ENCODE measurements around the gene SBF2.
"Not testable (repeated sequence)": the region's sequence is repeated elsewhere in the genome, so short reads cannot be mapped to it uniquely, and the experiment has no call there.

Gene SBF2

DNA sequence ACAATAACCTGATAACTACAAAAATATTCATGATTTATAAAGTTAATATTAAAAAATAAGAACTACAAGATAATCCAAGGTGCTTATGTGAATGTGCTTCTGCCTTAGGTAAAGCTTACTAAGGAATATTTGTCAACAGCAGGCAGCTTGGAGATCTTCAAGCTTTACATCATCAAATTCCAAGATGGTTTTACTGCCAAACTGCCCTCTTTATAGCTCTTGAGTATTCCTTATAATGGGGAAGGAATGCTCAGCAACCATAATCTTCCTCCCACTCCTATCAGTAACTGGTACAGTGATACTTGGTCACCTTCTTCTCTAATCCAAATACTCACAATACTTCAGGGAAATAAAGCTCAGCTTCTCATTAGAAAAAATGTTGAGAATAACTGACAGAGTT lies 30.1 kb downstream of the SBF2 start:
- DNase-seq: no peak

GRCh38 chr11:10261821-10262220 lies 32.2 kb downstream of the SBF2 start:
- DNase-seq: no peak

DNA sequence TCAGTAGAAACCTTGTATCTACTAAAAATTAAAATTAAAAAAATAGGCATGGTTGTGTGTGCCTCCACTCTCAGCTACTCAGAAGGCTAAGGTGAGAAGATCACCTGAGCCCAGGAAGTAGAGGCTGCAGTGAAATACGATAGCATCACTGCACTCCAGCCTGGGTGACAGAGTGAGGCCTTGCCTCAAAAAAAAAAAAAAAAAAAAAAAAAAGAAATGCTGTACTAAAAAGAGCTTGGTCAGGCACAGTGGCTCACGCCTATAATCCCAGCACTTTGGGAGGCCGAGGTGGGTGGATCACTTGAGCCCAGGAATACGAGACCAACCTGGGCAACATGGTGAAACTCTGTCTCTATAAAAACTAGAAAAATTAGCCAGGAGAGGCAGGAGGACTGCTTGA lies 36.5 kb downstream of the SBF2 start:
- DNase-seq: no peak

- no peak for DNase-seq
These were observed 38.5 kb downstream of the SBF2 start for GRCh38 chr11:10255388-10256125.

- not testable (repeated sequence) for DNase-seq
These were observed 44.4 kb downstream of the SBF2 start for GRCh38 chr11:10249448-10250131.

- DNase-seq: no peak
These were observed 47.0 kb downstream of the SBF2 start for GRCh38 chr11:10247011-10247410.

DNA sequence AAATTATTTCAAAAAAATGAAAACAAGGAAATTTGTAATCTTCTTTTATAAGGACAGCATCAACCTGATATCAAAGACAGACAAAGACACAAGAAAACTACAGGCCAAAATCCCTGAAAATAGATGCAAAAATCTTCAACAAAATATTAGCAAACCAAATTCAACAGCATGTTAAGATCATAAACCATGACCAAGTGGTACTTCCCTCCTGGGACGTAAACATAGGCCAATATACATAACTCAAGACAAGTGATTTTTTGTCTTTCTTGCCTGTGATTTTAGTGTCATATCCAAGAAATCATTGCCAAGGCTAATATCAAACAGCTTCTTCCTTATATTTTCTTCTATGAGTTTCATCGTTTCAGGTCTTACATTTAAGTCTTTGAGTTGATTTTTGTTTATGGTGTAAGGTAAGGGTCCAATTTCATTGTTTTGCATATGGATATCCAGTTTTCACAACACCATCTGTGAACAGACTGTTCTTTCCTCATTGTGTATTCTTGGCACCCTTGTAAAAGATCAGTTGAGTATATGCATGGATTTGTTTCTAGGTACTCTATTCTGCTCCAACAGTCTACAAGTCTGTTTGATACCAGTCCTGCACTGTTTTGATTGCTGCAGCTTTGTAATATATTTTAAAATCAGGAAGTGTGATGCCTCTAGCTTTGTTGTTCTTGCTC lies 50.0 kb downstream of the SBF2 start:
- DNase-seq: no peak

- DNase-seq: no peak
These were observed 57.2 kb downstream of the SBF2 start for GRCh38 chr11:10236840-10237239.

DNA sequence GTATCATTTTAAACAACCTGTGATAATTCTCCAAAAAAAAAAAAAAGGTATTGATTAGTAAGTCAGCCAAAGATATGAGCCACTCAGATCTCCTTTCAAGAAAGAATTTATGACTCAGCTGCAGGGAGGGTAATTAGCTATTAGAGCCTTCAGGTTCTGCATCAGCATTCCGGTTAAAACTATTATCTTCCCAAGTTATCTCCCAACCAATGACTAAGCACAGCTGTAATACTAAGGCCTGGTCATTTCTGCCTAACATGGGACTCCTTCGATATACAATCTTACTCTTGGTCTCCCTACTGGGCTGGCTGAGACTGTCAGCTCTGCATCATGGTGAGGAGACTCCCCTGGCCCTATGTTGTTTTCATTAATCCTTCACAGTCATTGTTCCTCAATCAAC lies 60.4 kb downstream of the SBF2 start:
- no peak for DNase-seq

DNA sequence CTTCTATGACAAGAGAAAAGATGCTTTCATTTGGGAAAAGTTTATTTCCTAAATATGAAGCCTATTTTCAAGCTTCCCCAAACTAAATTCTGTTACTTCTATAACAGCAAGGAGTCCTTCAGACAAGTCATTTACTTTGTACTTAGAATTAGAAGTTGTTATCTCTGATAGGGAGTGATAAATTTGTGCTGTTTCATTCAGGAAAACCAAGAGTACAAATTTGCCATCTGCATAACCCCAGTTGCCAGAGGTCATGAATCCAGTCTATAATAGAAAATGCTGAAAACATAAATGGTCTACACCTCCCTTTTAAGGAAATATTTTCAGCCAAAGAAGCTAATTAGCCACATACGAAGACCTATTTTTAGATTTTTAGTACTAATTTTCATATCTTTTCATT lies 61.3 kb downstream of the SBF2 start:
- DNase-seq: no peak

- not testable (repeated sequence) for DNase-seq
These were observed 62.2 kb downstream of the SBF2 start for GRCh38 chr11:10231803-10232202.

- DNase-seq: no peak
These were observed 68.5 kb downstream of the SBF2 start for GRCh38 chr11:10225553-10225952.

DNA sequence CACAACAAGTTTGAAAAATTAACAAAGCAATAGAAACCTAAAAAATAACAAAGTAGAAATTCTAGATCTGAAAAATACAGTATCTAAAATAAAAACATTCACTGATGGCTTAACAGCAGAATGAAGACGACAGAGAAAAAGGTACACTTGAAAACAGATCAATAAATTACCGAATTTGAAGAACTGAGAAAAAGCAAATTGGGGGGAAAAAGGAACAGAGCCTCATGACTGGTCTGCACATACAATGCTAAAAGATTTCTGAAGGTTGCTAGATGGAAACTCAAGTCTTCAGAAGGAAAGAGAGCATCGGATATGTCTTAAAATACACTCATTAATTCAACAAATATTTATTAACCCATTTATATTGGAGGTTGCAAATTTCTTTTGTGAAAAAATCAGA lies 71.6 kb downstream of the SBF2 start:
- no peak for DNase-seq

DNA sequence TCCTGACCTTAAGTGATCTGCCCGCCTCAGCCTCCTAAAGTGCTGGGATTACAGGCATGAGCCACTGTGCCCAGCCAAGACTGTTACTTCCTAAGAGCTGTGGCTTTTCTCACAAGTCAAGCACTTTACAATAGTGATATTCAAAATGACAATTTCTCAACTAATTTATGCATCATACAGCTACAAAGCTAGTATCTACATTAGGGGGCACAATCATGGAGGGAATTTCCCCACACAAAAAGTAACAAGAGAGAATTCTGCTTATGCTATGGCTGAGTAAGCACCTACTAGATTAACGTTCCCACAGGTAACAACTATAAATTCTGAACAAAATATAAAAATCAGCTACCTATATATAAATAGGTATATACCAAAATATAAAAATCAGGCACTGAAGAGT lies 72.7 kb downstream of the SBF2 start:
- DNase-seq: no peak

GRCh38 chr11:10211470-10211869 lies 82.5 kb downstream of the SBF2 start:
- DNase-seq: no peak

- no peak for DNase-seq
These were observed 84.7 kb downstream of the SBF2 start for GRCh38 chr11:10209326-10209725.

DNA sequence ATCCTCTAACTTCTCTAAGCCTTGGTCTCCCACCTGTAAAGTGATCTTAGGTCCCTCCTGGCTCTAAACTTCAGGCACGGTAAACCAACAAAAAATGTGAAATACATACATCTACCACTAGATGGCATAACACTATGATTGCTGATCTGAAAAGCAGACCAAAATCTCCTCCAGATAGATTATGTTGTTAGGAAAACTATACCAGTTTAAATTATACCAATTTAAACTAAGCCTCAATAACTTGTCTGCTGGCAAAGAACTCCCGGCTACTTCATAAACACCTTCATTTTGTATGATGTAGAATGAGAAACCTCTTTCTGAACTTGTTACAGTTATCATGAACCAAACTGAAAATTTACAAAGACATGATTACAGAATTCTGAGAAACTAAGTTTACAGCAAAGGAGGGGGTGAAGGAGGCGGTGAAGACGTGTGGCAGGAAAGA lies 85.9 kb downstream of the SBF2 start:
- DNase-seq: peak in 2 of 5 experiments; percentile 30 to 45

DNA sequence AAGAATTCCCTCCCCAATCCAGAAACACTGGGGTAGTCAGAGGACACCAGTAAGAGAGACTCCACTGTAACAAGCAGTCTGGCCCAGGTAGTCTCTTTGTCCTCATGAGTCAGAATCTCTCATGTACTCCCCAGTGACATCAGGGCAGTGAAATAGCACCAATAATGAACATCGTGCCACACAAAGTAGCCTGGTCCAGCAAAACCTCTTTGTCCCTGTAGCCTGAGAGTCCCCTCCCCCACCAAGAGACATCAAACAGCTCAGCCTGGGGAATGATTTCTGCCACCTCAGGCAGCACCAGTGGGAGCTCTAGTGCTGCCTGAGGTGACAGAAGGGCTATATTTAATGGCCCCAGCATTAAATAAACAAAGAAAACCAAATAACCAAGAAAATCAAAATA lies 88.1 kb downstream of the SBF2 start:
- DNase-seq: no peak

- no peak for DNase-seq
These were observed 90.0 kb downstream of the SBF2 start for GRCh38 chr11:10204021-10204420.

GRCh38 chr11:10201343-10201742 lies 92.7 kb downstream of the SBF2 start:
- DNase-seq: no peak

GRCh38 chr11:10197091-10197490 lies 96.9 kb downstream of the SBF2 start:
- DNase-seq: no peak

DNA sequence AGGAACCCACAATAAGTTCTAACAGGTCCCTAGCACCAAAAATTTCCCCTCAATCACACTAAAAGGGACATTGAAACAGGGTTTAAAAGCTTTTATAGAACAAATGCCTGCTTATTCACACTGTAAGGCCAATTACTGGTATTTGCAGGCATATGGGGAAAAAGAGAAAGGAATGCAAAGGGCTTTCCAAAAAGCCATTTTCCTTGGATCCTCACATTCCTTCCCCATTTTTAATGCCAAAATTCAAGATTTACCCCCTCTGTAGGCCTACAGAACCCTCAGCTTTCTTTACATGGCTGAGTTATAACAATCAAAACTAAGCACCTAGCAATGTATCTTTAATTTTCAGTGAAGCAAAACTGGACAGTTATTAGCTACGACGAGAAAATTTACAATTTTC lies 102.0 kb downstream of the SBF2 start:
- DNase-seq: no peak

DNA sequence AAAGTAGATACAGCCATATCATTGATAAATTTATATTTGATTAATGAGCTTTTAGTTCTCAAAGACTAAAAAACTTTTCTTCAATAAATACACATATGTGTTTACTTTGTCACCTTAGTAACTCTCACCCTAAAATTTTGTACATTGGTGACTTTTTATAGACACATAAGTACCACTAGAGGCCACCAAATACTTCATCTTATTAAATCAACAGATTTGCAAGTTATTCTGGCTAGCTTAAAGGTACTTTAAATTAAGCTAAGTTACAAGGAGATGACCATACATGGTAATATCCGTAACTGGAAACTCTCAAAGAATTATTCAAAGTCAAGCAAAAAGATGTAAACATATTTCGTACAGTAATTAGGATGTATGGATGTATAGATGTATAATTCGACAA lies 112.2 kb downstream of the SBF2 start:
- DNase-seq: peak in 1 of 5 experiments; percentile 22

GRCh38 chr11:10164621-10165020 lies 129.4 kb downstream of the SBF2 start:
- DNase-seq: no peak

All from T-helper 2 cell (primary cell).